Thyroid gland (tissue), 4 donors: ENCODE results near the gene FAM217A.

Source experiments
- CTCF ChIP-seq, 6 experiments: fragments of 200-600 bp in 3 of 6; fragments of 450-650 bp in 3 of 6; sonication (generic) in 3 of 6; IDR thresholded peaks; one replicate each; pipeline ENCODE4 v1.5.1; 2016 to 2019; ENCODE audit warnings: antibody characterized with exemption in 6 of 6, mild to moderate bottlenecking in 2 of 6, inconsistent platforms in 1 of 6, moderate library complexity in 1 of 6
- POLR2A ChIP-seq, 2 donors: fragments of 450-650 bp; IDR thresholded peaks; one replicate each; pipeline ENCODE4 v1.6.1; 2017; ENCODE audit warnings: antibody characterized with exemption in 2 of 2, mild to moderate bottlenecking in 2 of 2, moderate library complexity in 1 of 2

GRCh38 chr6:4069199-4069598 is 9.7 kb downstream of the FAM217A start:
- TF ChIP-seq CTCF (IDR thresholded peaks at IDR 0.05), result no peak
- no peak for TF ChIP-seq POLR2A (IDR thresholded peaks at IDR 0.05)
